GM12873 (cell line): ENCODE results near the gene AFF3.

Experiments
- CTCF ChIP-seq: IDR thresholded peaks from 2 replicates; pipeline ENCODE4 v1.5.1; 2012; ENCODE audit warnings: low read depth, mild to moderate bottlenecking, moderate library complexity, low read length, control low read depth; ENCODE audit not compliant: insufficient read depth; ENCODE audit errors: missing control alignments

AFF3 gene

GRCh38 chr2:99544608-99545007, 597.8 kb downstream of the AFF3 start:
- TF ChIP-seq CTCF = no peak

- TF ChIP-seq CTCF = no peak
Measured at GRCh38 chr2:99543247-99543646, 599.1 kb downstream of the AFF3 start.

GRCh38 chr2:99537910-99538485, 604.4 kb downstream of the AFF3 start:
- no peak for TF ChIP-seq CTCF

GRCh38 chr2:99524056-99524455, 618.3 kb downstream of the AFF3 start:
- no peak for TF ChIP-seq CTCF

GRCh38 chr2:99522157-99522556, 620.2 kb downstream of the AFF3 start:
- TF ChIP-seq CTCF = no peak

GRCh38 chr2:99520813-99521212, 621.6 kb downstream of the AFF3 start:
- no peak for TF ChIP-seq CTCF

- no peak for TF ChIP-seq CTCF
Measured at GRCh38 chr2:99520195-99520594, 622.2 kb downstream of the AFF3 start.
